ENCODE results near the gene RRBP1.

RRBP1 gene

GRCh38 chr20:17641993-17642392 is 40.0 kb downstream of the RRBP1 start:
- peaks cover 20% of the 10 kb centered on the region for H4K20me1 ChIP-seq (ENCODE audit: insufficient read depth, low read length)
- no peak overlapping the region for H3K4me2 ChIP-seq (ENCODE audit: low read length)
- no peak overlapping the region for H3K27ac ChIP-seq (ENCODE audit: low read length)
- no peak for TF ChIP-seq CTCF (IDR thresholded peaks at IDR 0.05; ENCODE audit: low read depth, low read length)
- no peak for TF ChIP-seq EZH2phosphoT487 (IDR thresholded peaks at IDR 0.05; ENCODE audit: low read depth)
- H3K79me2 ChIP-seq (ENCODE audit: low read length): no peaks in the 10 kb centered on the region
- peaks cover 9% of the 10 kb centered on the region; the same call in 1 of the 2 replicates for H3K4me1 ChIP-seq (ENCODE audit: low read length)
- H3K27me3 ChIP-seq (ENCODE audit: low read depth, low read length): no peaks in the 10 kb centered on the region
- no peak overlapping the region for H2AFZ ChIP-seq (ENCODE audit: low read depth, low read length)
- no peaks in the 10 kb centered on the region for H3K36me3 ChIP-seq (replicated peaks; ENCODE audit: low read depth, low read length)
- H3K9ac ChIP-seq (ENCODE audit: low read length): no peak overlapping the region
- H3K9me3 ChIP-seq (ENCODE audit: insufficient read depth, low read length): no peaks in the 10 kb centered on the region
- H3K4me3 ChIP-seq (ENCODE audit: low read length): no peak overlapping the region

GRCh38 chr20:17641520-17641964 is 40.5 kb downstream of the RRBP1 start:
- no peak overlapping the region for H2AFZ ChIP-seq (ENCODE audit: low read depth, low read length)
- no peak overlapping the region for H3K4me3 ChIP-seq (ENCODE audit: low read length)

GRCh38 chr20:17640875-17641378 is 41.1 kb downstream of the RRBP1 start:
- Histone ChIP-seq H3K4me2 (ENCODE audit: low read length) (no peak overlapping the region), H3K9me3 (ENCODE audit: insufficient read depth, low read length) (no peaks in the 10 kb centered on the region), H4K20me1 (ENCODE audit: insufficient read depth, low read length) (peaks cover 12% of the 10 kb centered on the region), H3K9ac (ENCODE audit: low read length) (no peak overlapping the region), H3K27ac (ENCODE audit: low read length) (no peak overlapping the region), H3K4me3 (ENCODE audit: low read length) (no peak overlapping the region), H2AFZ (ENCODE audit: low read depth, low read length) (no peak overlapping the region), H3K4me1 (ENCODE audit: low read length) (peaks cover 9% of the 10 kb centered on the region; the same call in 1 of the 2 replicates), H3K27me3 (ENCODE audit: low read depth, low read length) (no peaks in the 10 kb centered on the region), H3K36me3 (replicated peaks; ENCODE audit: low read depth, low read length) (no peaks in the 10 kb centered on the region), H3K79me2 (ENCODE audit: low read length) (no peaks in the 10 kb centered on the region)
- no peak for TF ChIP-seq EZH2phosphoT487 (IDR thresholded peaks at IDR 0.05; ENCODE audit: low read depth)
- TF ChIP-seq CTCF (IDR thresholded peaks at IDR 0.05; ENCODE audit: low read depth, low read length): no peak

More at GRCh38 chr20:17641520-17641964, 40.5 kb downstream of the RRBP1 start:
- no peak overlapping the region for H3K27ac ChIP-seq (ENCODE audit: low read length)
- no peaks in the 10 kb centered on the region for H3K79me2 ChIP-seq (ENCODE audit: low read length)
- H3K4me1 ChIP-seq (ENCODE audit: low read length): peaks cover 9% of the 10 kb centered on the region; the same call in 1 of the 2 replicates
- TF ChIP-seq CTCF (IDR thresholded peaks at IDR 0.05; ENCODE audit: low read depth, low read length) (no peak), EZH2phosphoT487 (IDR thresholded peaks at IDR 0.05; ENCODE audit: low read depth) (no peak)
- H4K20me1 ChIP-seq (ENCODE audit: insufficient read depth, low read length): peaks cover 15% of the 10 kb centered on the region
- no peak overlapping the region for H3K9ac ChIP-seq (ENCODE audit: low read length)
- no peaks in the 10 kb centered on the region for H3K36me3 ChIP-seq (replicated peaks; ENCODE audit: low read depth, low read length)
- H3K4me2 ChIP-seq (ENCODE audit: low read length): no peak overlapping the region
- no peaks in the 10 kb centered on the region for H3K27me3 ChIP-seq (ENCODE audit: low read depth, low read length)
- no peaks in the 10 kb centered on the region for H3K9me3 ChIP-seq (ENCODE audit: insufficient read depth, low read length)

GRCh38 chr20:17640146-17640874 is 41.7 kb downstream of the RRBP1 start:
- H3K9me3 ChIP-seq (ENCODE audit: insufficient read depth, low read length): no peaks in the 10 kb centered on the region

More at GRCh38 chr20:17640146-17640874, 41.7 kb downstream of the RRBP1 start:
- Histone ChIP-seq H2AFZ (ENCODE audit: low read depth, low read length) (no peak overlapping the region), H3K4me3 (ENCODE audit: low read length) (no peak overlapping the region), H3K4me2 (ENCODE audit: low read length) (no peak overlapping the region), H4K20me1 (ENCODE audit: insufficient read depth, low read length) (peaks cover 13% of the 10 kb centered on the region), H3K4me1 (ENCODE audit: low read length) (peaks cover 12% of the 10 kb centered on the region), H3K27me3 (ENCODE audit: low read depth, low read length) (no peaks in the 10 kb centered on the region), H3K27ac (ENCODE audit: low read length) (no peak overlapping the region), H3K36me3 (replicated peaks; ENCODE audit: low read depth, low read length) (no peaks in the 10 kb centered on the region), H3K9ac (ENCODE audit: low read length) (no peak overlapping the region), H3K79me2 (ENCODE audit: low read length) (no peaks in the 10 kb centered on the region)
- TF ChIP-seq EZH2phosphoT487 (IDR thresholded peaks at IDR 0.05; ENCODE audit: low read depth) (no peak), CTCF (IDR thresholded peaks at IDR 0.05; ENCODE audit: low read depth, low read length) (no peak)

Data from OCI-LY3 (cell line).